ENCODE data around the gene SLC6A18. TPM values are rescaled to one million over a fixed set of nuclear protein-coding genes. Genes with fewer than 3 reads are reported as not detected.

SLC6A18 gene
- total and polyA plus RNA-seq, 2 of the 13 experiments (the other 11 are each of a cell fraction or from before 2014, with no cell fraction given), result not detected

DNA sequence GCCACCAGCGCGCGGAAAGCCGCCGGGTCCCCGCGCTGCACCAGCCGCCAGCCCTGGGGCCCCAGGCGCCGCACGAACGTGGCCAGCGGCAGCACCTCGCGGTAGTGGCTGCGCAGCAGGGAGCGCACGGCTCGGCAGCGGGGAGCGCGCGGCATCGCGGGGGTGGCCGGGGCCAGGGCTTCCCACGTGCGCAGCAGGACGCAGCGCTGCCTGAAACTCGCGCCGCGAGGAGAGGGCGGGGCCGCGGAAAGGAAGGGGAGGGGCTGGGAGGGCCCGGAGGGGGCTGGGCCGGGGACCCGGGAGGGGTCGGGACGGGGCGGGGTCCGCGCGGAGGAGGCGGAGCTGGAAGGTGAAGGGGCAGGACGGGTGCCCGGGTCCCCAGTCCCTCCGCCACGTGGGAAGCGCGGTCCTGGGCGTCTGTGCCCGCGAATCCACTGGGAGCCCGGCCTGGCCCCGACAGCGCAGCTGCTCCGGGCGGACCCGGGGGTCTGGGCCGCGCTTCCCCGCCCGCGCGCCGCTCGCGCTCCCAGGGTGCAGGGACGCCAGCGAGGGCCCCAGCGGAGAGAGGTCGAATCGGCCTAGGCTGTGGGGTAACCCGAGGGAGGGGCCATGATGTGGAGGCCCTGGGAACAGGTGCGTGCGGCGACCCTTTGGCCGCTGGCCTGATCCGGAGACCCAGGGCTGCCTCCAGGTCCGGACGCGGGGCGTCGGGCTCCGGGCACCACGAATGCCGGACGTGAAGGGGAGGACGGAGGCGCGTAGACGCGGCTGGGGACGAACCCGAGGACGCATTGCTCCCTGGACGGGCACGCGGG lies 69.9 kb downstream of the SLC6A18 start, which contains the start of gene TERT (continued):
- TF ChIP-seq, protein P1, sequence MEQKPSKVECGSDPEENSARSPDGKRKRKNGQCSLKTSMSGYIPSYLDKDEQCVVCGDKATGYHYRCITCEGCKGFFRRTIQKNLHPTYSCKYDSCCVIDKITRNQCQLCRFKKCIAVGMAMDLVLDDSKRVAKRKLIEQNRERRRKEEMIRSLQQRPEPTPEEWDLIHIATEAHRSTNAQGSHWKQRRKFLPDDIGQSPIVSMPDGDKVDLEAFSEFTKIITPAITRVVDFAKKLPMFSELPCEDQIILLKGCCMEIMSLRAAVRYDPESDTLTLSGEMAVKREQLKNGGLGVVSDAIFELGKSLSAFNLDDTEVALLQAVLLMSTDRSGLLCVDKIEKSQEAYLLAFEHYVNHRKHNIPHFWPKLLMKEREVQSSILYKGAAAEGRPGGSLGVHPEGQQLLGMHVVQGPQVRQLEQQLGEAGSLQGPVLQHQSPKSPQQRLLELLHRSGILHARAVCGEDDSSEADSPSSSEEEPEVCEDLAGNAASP (CRISPR knock-in tag; IDR thresholded peaks at IDR 0.05; ENCODE audit: borderline replicate concordance), result no peak
- TF ChIP-seq MEIS1 (CRISPR knock-in tag; IDR thresholded peaks at IDR 0.05; ENCODE audit: borderline replicate concordance), result no peak
- TF ChIP-seq, protein P2, sequence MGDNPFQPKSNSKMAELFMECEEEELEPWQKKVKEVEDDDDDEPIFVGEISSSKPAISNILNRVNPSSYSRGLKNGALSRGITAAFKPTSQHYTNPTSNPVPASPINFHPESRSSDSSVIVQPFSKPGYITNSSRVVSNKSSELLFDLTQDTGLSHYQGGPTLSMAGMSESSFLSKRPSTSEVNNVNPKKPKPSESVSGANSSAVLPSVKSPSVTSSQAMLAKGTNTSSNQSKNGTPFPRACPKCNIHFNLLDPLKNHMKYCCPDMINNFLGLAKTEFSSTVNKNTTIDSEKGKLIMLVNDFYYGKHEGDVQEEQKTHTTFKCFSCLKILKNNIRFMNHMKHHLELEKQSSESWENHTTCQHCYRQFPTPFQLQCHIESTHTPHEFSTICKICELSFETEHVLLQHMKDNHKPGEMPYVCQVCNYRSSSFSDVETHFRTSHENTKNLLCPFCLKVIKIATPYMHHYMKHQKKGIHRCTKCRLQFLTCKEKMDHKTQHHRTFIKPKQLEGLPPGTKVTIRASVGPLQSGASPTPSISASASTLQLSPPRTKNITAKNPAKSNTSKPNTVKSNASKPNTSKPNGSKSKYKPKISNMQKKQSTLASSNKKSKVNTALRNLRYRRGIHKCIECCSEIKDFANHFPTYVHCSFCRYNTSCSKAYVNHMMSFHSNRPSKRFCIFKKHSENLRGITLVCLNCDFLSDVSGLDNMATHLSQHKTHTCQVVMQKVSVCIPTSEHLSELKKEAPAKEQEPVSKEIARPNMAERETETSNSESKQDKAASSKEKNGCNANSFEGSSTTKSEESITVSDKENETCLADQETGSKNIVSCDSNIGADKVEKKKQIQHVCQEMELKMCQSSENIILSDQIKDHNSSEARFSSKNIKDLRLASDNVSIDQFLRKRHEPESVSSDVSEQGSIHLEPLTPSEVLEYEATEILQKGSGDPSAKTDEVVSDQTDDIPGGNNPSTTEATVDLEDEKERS (CRISPR knock-in tag; IDR thresholded peaks at IDR 0.05), result no peak
- TF ChIP-seq SMAD9 (CRISPR knock-in tag; IDR thresholded peaks at IDR 0.05), result no peak
- TF ChIP-seq, protein P3, sequence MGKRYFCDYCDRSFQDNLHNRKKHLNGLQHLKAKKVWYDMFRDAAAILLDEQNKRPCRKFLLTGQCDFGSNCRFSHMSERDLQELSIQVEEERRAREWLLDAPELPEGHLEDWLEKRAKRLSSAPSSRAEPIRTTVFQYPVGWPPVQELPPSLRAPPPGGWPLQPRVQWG (CRISPR knock-in tag; IDR thresholded peaks at IDR 0.05; ENCODE audit: borderline replicate concordance, low read depth), result no peak
- TF ChIP-seq ZNF530 (CRISPR knock-in tag; IDR thresholded peaks at IDR 0.05; ENCODE audit: low read depth), result no peak
- TF ChIP-seq RFXAP (CRISPR knock-in tag; IDR thresholded peaks at IDR 0.05; ENCODE audit: borderline replicate concordance), result no peak
- TF ChIP-seq ELF4 (CRISPR knock-in tag; IDR thresholded peaks at IDR 0.05; ENCODE audit: borderline replicate concordance), result no peak
- no peak for TF ChIP-seq ZMYM2 (CRISPR knock-in tag; IDR thresholded peaks at IDR 0.05)
- no peak for TF ChIP-seq SNAPC2 (CRISPR knock-in tag; IDR thresholded peaks at IDR 0.05)
- TF ChIP-seq, protein P4, sequence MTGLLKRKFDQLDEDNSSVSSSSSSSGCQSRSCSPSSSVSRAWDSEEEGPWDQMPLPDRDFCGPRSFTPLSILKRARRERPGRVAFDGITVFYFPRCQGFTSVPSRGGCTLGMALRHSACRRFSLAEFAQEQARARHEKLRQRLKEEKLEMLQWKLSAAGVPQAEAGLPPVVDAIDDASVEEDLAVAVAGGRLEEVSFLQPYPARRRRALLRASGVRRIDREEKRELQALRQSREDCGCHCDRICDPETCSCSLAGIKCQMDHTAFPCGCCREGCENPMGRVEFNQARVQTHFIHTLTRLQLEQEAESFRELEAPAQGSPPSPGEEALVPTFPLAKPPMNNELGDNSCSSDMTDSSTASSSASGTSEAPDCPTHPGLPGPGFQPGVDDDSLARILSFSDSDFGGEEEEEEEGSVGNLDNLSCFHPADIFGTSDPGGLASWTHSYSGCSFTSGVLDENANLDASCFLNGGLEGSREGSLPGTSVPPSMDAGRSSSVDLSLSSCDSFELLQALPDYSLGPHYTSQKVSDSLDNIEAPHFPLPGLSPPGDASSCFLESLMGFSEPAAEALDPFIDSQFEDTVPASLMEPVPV (CRISPR knock-in tag; IDR thresholded peaks at IDR 0.05), result 0 out of 2 replicates have a peak, but pooled peaks have one; percentile 38
- no peak for TF ChIP-seq PPARG (CRISPR knock-in tag; conservative IDR thresholded peaks at IDR 0.05)
- no peak for TF ChIP-seq PHF20 (CRISPR knock-in tag; IDR thresholded peaks at IDR 0.05)
- TF ChIP-seq, protein P5, sequence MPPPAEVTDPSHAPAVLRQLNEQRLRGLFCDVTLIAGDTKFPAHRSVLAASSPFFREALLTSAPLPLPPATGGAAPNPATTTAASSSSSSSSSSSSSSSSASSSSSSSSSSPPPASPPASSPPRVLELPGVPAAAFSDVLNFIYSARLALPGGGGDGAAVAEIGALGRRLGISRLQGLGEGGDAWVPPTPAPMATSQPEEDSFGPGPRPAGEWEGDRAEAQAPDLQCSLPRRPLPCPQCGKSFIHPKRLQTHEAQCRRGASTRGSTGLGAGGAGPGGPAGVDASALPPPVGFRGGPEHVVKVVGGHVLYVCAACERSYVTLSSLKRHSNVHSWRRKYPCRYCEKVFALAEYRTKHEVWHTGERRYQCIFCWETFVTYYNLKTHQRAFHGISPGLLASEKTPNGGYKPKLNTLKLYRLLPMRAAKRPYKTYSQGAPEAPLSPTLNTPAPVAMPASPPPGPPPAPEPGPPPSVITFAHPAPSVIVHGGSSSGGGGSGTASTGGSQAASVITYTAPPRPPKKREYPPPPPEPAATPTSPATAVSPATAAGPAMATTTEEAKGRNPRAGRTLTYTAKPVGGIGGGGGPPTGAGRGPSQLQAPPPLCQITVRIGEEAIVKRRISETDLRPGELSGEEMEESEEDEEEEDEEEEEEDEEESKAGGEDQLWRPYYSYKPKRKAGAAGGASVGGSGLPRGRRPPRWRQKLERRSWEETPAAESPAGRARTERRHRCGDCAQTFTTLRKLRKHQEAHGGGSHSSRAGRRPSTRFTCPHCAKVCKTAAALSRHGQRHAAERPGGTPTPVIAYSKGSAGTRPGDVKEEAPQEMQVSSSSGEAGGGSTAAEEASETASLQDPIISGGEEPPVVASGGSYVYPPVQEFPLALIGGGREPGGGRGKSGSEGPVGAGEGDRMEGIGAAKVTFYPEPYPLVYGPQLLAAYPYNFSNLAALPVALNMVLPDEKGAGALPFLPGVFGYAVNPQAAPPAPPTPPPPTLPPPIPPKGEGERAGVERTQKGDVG (CRISPR knock-in tag; IDR thresholded peaks at IDR 0.05; ENCODE audit: borderline replicate concordance), result no peak
- no peak for TF ChIP-seq ZNF335 (CRISPR knock-in tag; IDR thresholded peaks at IDR 0.05)
- no peak for TF ChIP-seq RAD51 (IDR thresholded peaks at IDR 0.05; ENCODE audit: borderline replicate concordance)
- TF ChIP-seq, protein P6, sequence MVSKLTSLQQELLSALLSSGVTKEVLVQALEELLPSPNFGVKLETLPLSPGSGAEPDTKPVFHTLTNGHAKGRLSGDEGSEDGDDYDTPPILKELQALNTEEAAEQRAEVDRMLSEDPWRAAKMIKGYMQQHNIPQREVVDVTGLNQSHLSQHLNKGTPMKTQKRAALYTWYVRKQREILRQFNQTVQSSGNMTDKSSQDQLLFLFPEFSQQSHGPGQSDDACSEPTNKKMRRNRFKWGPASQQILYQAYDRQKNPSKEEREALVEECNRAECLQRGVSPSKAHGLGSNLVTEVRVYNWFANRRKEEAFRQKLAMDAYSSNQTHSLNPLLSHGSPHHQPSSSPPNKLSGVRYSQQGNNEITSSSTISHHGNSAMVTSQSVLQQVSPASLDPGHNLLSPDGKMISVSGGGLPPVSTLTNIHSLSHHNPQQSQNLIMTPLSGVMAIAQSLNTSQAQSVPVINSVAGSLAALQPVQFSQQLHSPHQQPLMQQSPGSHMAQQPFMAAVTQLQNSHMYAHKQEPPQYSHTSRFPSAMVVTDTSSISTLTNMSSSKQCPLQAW (CRISPR knock-in tag; IDR thresholded peaks at IDR 0.05), result no peak

Measured in HepG2 (cell line).